AG09309 (cell line): ENCODE results near the gene MTUS2.
"Not testable (repeated sequence)": the region's sequence is repeated elsewhere in the genome, so short reads cannot be mapped to it uniquely, and the experiment has no call there.

Experiments used
- DNase-seq: peaks from one replicate; pipeline ENCODE4 v3.0.0-alpha.2; 2010; ENCODE audit warnings: low read depth
- H3K4me3 ChIP-seq: 2 replicates; pipeline ENCODE4 v1.5.1; 2011; ENCODE audit warnings: mild to moderate bottlenecking, low read depth, low read length, moderate library complexity; ENCODE audit not compliant: control insufficient read depth
- TF ChIP-seq, protein P1 (sequence below): IDR thresholded peaks from 2 replicates; pipeline ENCODE4 v1.5.1; 2011; ENCODE audit warnings: mild to moderate bottlenecking, low read depth, low read length, inconsistent platforms; ENCODE audit not compliant: insufficient read depth, control insufficient read depth; ENCODE audit errors: missing control alignments

The MTUS2 gene

DNA sequence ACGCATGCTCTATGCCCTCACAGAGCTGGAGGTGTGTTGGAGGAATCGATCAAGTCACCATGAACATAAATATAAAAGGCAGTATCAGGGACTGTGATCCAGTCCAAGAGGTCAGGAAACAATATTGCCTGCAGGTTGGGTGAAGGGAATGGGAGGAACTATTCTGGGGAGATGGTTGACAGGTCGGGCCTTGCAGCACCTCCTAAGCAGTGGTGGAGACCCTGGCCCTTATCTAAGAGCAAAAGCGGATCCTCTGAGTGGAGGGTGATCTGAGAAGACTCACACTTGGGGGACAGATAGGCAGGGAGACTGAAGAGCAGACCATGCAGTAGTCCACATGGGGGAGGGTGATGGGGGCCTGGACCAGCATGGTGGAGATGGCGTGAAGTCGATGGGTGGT is 561.9 kb downstream of the MTUS2 start:
- no peak overlapping the region for H3K4me3 ChIP-seq
- no peak for DNase-seq
- TF ChIP-seq, protein P1, sequence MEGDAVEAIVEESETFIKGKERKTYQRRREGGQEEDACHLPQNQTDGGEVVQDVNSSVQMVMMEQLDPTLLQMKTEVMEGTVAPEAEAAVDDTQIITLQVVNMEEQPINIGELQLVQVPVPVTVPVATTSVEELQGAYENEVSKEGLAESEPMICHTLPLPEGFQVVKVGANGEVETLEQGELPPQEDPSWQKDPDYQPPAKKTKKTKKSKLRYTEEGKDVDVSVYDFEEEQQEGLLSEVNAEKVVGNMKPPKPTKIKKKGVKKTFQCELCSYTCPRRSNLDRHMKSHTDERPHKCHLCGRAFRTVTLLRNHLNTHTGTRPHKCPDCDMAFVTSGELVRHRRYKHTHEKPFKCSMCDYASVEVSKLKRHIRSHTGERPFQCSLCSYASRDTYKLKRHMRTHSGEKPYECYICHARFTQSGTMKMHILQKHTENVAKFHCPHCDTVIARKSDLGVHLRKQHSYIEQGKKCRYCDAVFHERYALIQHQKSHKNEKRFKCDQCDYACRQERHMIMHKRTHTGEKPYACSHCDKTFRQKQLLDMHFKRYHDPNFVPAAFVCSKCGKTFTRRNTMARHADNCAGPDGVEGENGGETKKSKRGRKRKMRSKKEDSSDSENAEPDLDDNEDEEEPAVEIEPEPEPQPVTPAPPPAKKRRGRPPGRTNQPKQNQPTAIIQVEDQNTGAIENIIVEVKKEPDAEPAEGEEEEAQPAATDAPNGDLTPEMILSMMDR = no peak

- TF ChIP-seq, protein P1 = no peak
- no peak overlapping the region for H3K4me3 ChIP-seq
- no peak for DNase-seq
These were observed 563.3 kb downstream of the MTUS2 start for GRCh38 chr13:29383476-29383875.

DNA sequence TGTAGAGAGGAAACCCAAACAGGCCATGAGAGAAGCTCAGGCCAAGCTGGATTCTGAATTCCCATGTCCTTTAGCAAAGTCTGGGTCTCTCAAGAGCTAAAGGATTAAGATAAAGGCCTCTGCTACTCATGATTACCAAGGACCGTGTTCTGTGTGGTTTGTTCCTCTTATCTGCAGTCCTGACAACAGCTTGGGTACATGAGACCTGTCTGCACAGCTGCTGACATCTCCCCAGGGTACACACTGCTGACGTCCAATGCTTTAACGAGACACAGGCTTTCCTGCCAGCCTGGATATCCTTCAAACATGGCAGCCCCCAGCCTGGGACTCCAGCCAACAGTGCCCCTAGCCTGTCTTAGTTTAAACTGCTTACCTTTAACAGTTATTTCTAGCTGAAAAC is 564.3 kb downstream of the MTUS2 start:
- H3K4me3 ChIP-seq = no peak overlapping the region
- TF ChIP-seq, protein P1 = no peak
- DNase-seq = no peak

GRCh38 chr13:29384871-29385270 is 564.7 kb downstream of the MTUS2 start:
- H3K4me3 ChIP-seq = no peak overlapping the region
- TF ChIP-seq, protein P1 = no peak
- DNase-seq = no peak

- TF ChIP-seq, protein P1 = no peak
These were observed 566.1 kb downstream of the MTUS2 start for GRCh38 chr13:29386246-29386645.

GRCh38 chr13:29390598-29390997 is 570.5 kb downstream of the MTUS2 start:
- DNase-seq, H3K4me3 ChIP-seq: not testable (repeated sequence)

More at GRCh38 chr13:29386246-29386645, 566.1 kb downstream of the MTUS2 start:
- H3K4me3 ChIP-seq = no peak overlapping the region
- no peak for DNase-seq

- TF ChIP-seq, protein P1 = no peak
- no peak overlapping the region for H3K4me3 ChIP-seq
- DNase-seq = no peak
These were observed 576.3 kb downstream of the MTUS2 start for GRCh38 chr13:29396446-29396845.
